LNCaP clone FGC (cell line): ENCODE measurements around the gene ALKBH3.

Source experiments
- DNase-seq: peaks from one replicate; pipeline ENCODE4 v3.0.0-alpha.2; 2011; ENCODE audit warnings: low read depth
- H3K4me3 ChIP-seq: 2 replicates; pipeline ENCODE4 v1.5.1; 2011; ENCODE audit warnings: mild to moderate bottlenecking, low read depth, low read length, control low read depth
- TF ChIP-seq, protein P1 (sequence below): IDR thresholded peaks from 2 replicates; pipeline ENCODE4 v1.5.1; 2012; ENCODE audit warnings: mild to moderate bottlenecking; ENCODE audit not compliant: control insufficient read depth, insufficient read depth; ENCODE audit errors: extremely low read depth

The ALKBH3 gene

GRCh38 chr11:43944761-43945311 lies 64.2 kb downstream of the ALKBH3 start:
- H3K4me3 ChIP-seq, result no peak overlapping the region
- DNase-seq, result no peak
- TF ChIP-seq, protein P1, sequence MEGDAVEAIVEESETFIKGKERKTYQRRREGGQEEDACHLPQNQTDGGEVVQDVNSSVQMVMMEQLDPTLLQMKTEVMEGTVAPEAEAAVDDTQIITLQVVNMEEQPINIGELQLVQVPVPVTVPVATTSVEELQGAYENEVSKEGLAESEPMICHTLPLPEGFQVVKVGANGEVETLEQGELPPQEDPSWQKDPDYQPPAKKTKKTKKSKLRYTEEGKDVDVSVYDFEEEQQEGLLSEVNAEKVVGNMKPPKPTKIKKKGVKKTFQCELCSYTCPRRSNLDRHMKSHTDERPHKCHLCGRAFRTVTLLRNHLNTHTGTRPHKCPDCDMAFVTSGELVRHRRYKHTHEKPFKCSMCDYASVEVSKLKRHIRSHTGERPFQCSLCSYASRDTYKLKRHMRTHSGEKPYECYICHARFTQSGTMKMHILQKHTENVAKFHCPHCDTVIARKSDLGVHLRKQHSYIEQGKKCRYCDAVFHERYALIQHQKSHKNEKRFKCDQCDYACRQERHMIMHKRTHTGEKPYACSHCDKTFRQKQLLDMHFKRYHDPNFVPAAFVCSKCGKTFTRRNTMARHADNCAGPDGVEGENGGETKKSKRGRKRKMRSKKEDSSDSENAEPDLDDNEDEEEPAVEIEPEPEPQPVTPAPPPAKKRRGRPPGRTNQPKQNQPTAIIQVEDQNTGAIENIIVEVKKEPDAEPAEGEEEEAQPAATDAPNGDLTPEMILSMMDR, result peak; percentile 88

DNA sequence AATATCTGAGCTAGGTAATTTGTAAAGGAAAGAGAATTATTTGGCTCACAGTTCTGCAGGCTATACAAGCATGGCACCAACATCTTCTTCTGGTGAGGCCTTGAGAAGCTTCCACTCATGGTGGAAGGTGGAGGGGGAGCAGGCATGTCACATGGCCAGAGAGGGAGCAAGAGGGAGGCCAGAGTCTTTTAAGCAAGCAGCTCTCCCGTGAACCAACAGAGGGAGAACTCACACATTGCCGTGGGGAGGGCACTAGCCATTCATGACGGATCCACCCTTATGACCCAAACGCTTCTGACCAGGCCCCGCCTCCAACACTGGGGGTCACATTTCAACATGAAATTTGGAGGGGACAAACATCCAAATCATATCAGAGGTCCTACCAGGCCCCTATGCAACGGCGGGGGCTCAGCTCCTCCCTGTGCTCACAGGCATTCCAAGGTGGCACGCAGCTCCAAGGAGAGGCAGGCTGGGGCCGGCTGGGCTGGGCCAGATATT lies 66.4 kb downstream of the ALKBH3 start:
- DNase-seq, result no peak
- no peak overlapping the region for H3K4me3 ChIP-seq
- TF ChIP-seq, protein P1, result 0 out of 2 replicates have a peak, but pooled peaks have one; percentile 9

DNA sequence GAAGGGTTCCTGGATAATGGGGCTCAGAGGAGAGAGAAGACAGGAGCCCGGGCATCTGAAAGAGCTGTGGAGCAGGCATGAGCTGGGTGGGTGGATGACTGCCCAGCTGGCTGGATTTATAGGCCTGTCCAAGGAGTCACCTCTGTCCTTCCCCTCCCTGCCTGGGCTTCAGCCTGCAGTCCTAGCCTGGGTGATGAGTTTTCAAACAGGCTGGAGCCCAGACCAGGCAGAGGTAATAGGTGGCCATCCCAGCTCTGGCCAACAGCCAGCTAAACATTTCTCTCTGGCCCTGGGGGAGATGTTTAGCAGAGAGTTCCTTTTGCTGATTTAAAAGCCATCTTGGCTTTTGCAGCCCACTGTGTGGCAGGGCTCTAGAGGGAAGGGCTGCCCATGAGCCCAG lies 67.2 kb downstream of the ALKBH3 start:
- TF ChIP-seq, protein P1, result no peak
- DNase-seq, result no peak
- no peak overlapping the region for H3K4me3 ChIP-seq

- TF ChIP-seq, protein P1, result no peak
- no peak overlapping the region for H3K4me3 ChIP-seq
- no peak for DNase-seq
Observed at GRCh38 chr11:43948341-43949225, 68.0 kb downstream of the ALKBH3 start.

DNA sequence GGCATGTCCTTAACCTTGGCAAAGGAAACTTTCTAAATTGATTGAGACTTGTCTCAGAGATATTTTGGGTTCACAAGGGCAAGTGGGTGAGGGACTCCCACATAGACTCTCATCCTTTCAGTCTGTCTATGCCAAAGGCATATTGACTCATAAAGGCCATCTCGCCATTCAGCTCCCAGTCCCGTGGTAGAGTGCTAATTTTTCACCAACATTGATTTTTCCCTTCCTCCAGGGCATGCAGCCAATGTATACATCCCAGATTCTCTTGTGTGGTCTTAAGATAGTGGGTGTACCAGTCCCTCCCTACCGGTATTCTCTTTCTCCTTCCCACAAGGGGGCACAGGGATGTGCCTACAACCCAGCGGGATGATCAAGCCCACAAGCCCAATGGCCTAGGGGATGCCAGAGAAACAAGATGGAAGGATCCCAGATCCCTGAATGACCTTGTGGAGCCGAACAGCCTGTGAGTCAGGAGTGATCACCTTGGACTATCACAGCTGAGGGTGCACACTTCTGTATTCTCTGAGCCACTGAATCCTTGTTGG lies 69.8 kb downstream of the ALKBH3 start:
- DNase-seq, result no peak
- no peak overlapping the region for H3K4me3 ChIP-seq
- TF ChIP-seq, protein P1, result no peak

GRCh38 chr11:43951231-43951630 lies 70.6 kb downstream of the ALKBH3 start:
- H3K4me3 ChIP-seq, result no peak overlapping the region
- TF ChIP-seq, protein P1, result no peak
- no peak for DNase-seq
